PC-3 (cell line): ENCODE measurements around the gene RFESD.

Source experiments
- CTCF ChIP-seq: fragments of 300-600 bp; sonication (generic); conservative IDR thresholded peaks from 2 replicates; pipeline ENCODE4 v1.5.1; 2017; ENCODE audit warnings: antibody characterized with exemption, low read depth, mild to moderate bottlenecking, low read length
- EZH2 ChIP-seq: fragments of 300-600 bp; sonication (generic); IDR thresholded peaks from one replicate; pipeline ENCODE4 v1.6.1; 2017; ENCODE audit warnings: antibody characterized with exemption, mild to moderate bottlenecking, low read length; ENCODE audit not compliant: unreplicated experiment

GRCh38 chr5:95672641-95673040, 26.1 kb downstream of the RFESD start:
- TF ChIP-seq CTCF (no peak), EZH2 (no peak)
